Neural progenitor cell (in vitro differentiated cells): ENCODE measurements around the gene COL23A1.

Experiments used
- CTCF ChIP-seq: fragments of 200-600 bp; sonication (generic); IDR thresholded peaks from 2 replicates; pipeline ENCODE4 v1.5.1; 2017; ENCODE audit warnings: antibody characterized with exemption, mild to moderate bottlenecking
- EZH2 ChIP-seq: fragments of 200-600 bp; sonication (generic); IDR thresholded peaks from 2 replicates; pipeline ENCODE4 v1.6.1; 2017; ENCODE audit warnings: antibody characterized with exemption, mild to moderate bottlenecking, moderate library complexity

GRCh38 chr5:178399701-178400095 is 190.5 kb downstream of the COL23A1 start:
- no peak for TF ChIP-seq CTCF
- TF ChIP-seq EZH2: no peak
